GM21619 (cell line): ENCODE measurements around the gene SACM1L.
"Not testable (repeated sequence)": the region's sequence is repeated elsewhere in the genome, so short reads cannot be mapped to it uniquely, and the experiment has no call there.

Source experiments
- ATAC-seq: cut with Tn5 transposase; IDR thresholded peaks from one replicate; pipeline ENCODE4 v1.9.1; 2021; ENCODE audit not compliant: unreplicated experiment

SACM1L gene

DNA sequence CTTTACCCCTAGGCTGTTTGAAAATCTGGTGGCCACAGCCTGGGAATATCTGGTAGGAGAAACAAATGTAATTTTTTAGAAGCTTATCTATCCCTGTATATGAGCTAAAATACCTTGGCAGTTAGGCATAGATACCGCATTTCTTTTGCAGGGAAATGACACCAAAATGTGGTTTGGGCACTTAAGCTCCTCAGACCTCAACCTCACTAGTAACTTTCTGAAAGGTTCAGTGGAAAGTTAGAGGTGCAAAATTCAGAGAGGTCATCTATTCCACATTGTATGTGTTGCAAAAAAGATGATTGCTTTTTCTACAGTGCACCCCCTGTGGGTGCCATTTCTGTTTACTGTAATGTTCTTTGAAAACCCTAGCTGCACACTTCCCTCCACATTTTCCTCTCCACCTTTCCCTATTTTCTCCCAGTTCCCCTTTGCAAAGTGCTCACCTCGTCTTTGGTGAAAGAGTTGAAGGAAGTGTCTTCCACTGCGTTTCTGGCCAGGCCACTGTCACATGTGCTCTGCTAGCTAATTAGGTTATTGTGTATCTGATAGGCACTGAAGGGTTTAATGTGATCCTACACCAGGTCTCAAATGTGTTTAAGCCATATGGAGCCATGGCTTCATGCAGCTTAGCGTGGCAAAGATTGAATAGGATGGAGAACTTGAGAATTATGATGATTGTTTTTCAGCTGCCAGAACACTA lies 1.3 kb downstream of the SACM1L start:
- ATAC-seq: no peak

DNA sequence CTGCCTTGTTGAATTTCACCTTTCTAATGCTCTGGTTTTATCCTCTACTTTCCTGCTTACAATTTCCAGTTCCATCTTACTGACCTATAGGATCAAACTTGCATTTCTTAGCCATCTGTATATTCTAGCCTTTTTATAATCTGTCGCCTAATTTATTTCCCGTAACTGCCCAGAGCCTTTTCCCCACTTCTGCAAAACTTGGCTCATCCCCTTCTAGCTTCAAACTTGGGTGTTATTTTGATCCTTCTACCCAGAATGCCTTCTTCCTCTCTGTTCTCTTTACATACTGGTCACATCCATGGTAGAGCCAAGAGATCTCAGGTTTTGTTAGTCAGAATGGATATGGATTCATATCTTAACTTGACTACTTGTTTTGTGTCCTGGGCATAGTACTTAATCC lies 2.6 kb downstream of the SACM1L start:
- ATAC-seq: no peak

DNA sequence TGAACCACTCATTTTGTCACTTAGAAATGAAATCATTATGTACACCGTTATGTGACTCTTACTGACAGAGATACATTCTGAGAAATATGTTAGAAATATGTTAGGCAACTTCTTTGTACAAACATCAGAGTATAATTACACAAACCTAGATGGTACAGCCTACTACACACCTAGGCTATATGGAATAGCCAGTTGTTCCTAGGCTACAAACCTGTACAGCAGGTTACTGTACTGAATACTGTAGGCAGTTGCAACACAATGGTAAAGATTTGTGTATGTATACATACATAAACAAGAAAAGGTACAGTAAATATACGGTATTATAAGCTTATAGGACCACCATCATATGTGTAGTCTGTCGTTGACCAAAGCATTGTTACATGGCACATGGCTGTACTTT lies 3.7 kb downstream of the SACM1L start:
- no peak for ATAC-seq

DNA sequence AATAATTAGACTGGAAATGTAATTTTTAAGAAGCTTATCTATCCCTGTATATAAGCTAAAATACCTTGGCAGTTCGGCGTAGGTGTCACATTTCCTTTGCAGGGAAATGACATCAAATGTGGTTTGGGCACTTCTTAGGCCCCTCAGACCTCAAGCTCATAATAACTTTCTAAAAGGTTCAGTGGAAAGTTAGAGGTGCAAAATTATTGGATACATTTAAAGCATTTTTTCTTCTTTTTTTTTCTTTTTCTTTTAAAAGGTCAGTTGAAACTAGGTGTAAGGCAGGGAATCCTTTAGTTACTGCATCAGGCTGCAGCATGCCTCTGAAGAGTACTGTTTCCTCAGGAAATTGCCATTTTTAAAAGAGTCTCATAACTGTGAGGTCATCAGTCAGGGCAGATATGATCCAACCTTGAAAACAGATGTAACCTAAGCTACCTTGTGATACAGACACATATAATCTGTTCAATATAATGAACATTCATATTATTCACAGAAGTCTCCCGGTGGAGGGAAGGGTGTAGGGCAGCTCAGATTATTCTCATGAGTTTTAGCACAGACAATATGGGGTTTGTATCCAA lies 4.8 kb downstream of the SACM1L start:
- no peak for ATAC-seq

DNA sequence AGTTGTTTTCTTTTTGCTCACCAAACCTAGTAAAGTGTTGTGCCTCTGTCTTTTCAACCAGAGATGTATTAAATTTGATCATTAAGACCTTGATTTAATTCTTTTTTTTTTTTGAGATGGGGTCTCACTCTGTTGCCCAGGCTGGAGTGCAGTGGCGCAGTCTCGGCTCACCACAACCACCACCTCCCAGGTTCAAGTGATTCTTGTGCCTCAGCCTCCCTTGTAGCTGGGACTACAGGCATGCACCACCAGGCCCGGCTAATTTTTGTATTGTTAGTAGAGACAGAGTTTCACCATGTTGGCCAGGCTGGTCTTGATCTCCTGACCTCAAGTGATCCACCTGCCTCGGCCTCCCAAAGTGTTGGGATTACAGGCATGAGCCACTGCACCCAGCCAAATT lies 6.0 kb downstream of the SACM1L start:
- ATAC-seq: not testable (repeated sequence)

DNA sequence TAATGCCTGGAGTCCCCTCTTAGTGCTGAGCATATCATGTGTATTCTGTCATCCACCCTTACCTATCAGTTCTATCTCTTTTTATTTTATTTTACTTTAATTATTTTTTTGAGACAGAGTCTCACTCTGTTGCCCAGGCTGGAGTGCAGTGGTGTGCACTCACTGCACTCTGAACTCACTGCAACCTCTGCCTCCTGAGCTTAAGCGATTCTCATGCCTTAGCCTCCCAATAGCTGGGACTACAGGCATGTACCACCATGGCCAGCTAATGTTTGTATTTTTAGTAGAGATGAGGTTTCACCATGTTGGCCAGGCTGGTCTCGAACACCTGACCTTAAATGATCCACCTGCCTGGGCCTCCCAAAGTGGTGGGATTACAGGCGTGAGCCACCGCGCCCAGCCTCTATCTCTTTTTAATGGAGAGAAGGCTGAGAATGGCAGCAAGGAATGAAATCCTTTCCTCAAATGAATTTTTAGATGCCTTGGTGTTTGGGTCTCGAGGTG lies 11.4 kb downstream of the SACM1L start:
- ATAC-seq: no peak

DNA sequence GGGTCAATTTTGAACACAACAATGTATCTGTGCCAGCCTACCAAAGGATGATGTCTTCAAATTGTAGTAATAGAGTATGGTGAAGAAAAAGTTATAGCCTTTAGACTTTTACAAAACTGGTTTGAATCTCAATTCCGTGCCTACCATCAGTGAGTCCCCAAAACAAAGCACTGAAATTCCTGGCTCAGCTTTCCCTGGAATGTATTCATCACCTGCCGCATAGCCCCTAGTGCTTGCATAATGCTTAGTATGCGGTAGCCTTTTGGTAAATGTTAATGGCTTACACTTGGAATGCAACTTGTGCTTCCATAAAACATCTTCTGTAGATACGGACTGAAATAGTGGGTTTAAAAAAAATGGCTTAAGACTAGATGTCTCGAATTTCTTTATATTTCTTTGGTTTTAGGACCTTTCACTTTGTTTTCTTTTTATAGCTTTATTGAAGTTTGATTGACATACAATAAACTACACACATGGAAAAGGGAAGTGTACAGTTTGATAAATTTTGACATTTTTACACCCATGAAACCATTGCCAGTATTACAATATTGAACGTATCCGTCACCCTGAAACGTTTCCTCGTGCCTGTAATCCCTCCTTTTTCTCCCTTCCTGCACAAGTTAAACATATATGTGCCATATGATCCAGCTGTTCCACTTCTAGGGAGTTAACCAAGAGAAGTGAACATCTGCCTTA lies 12.1 kb downstream of the SACM1L start:
- ATAC-seq: no peak

DNA sequence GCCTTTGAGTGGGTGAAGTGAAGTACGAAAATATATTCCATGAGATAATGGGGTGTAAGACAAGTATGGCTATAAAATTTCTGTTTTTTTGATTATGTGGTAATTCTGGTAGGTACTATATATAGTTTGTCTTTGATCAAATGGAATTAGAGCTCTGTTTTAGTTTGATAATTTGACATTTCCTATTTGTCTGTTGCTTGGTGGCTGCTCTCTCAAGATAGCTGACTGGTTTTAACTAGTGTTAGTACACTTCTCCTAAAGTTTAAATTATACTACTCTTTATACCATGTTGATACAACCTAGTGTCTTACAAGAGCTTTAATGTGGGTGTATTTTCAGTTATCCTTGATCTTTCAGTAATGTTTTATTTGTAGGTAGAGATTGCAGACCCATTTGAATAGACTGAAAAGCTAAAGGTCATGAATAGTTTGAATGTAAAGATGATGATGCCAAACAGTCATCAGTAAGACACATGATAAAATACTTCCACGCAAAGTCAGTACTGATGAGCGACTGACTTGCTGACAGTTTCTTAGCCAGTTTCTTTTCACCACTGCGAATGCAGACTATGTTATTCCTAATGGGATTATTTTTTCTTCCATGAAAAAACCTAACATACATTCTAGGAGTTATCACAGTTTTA lies 15.2 kb downstream of the SACM1L start:
- no peak for ATAC-seq

DNA sequence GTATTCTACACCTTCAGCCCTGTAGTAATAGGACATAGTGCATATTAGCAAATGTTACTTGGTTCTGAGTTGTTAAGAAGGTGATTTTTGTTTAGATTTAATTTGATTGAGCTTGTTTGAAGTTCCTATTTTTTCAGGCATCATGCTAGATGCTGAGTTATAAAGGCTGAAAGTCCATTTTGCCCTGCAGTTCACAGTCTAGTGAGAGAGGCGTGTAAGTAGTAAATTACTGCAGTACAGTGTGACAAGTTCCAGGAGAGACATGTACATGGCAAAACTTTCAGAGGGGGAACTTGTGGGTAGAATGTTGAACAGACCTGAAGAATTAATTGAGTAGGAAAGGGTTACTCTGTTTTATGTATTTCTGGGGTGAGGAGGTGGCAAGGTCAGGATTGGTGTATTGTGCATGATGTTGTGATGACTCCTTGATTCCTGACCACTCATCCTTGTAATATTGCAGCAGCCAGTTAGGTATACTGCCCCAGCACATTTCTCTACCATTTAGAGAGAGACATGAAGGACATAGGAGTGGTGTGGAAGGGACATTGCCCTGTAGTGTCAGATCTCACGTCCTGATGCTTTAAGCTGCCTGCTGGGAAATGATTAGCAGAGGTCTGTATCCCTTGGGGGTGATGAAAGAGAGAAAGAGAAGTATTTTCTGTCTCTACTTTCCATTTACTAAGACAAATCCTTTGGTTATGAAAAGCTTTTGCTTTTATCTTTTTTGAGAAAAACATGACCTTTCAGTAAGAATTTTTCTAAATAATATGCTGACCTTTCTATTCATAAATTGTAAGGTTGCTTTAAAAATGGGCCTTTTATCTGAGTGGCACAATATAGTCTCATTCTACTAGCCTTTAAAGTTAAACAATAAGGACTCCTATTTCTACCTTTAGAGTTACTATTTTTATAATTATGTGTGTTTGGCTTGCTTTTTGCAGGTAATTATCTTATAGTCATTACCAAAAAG lies 16.9 kb downstream of the SACM1L start:
- ATAC-seq: no peak

DNA sequence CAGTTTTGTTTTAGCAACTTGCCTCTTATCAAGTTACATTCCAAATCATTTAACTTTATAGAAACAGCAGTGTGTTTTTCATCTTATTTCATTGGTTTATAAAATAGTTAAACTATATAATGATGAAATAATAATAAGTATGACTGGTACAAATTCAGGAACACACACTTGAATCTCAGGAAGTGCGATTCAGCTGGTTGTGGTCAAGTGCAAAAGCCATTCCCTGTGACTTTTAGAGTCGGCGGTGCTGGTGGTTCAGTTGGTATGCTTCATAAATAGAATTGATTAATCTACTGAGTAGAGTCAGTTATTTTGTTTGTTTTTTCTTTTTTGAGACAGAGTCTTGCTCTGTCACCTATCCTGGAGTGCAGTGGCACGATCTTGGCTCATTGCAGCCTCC lies 22.7 kb downstream of the SACM1L start:
- ATAC-seq: no peak

DNA sequence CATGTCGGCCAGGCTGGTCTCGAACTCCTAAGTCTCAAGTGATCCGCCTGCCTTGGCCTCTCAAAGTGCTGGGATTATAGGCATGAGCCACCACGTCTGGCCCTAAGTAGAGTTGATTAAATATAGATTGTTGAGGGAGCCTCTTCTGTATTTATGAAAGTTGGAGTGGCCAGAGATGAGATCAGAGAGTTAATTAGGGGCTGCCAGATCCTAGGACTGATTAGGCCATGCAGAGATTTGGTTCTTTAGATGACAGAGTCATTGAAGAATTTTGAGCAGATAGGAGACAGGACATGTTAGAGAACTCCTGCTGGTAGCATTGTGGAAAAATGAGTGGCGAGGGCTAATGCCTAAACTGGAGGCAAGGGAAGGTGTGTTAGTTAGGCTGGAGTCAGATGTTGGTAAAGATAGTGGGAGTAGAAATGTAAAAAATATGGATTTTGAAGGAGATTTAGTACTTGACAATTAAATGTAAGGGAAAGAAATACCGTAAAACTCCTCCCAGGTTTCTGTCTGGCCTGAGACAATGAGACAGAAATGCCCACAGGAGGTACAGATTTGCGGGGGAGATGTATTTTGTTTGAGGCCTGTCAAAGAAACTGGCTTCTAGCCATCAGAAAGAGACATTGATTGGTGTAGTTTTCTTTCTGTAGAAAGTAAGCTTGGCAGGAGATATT lies 23.4 kb downstream of the SACM1L start:
- ATAC-seq: no peak

DNA sequence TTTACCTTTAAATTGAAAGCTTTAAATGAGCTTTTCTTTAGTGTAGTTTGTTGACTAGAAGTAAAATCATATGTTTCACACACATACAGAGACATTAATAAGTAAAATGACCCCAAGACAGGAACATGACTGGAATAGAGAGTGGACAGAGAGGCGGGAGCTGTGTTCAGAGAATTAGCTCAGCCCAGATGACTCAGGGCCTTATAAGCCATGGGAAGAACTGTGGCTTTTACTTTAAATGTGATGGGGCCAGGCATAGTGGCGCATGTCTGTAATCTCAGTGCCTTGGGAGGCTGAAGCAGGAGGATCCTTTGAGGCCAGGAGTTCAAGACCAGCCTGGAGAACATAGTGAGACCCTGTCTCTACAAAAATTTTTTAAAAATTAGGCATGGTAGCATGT lies 26.7 kb downstream of the SACM1L start:
- ATAC-seq: no peak

DNA sequence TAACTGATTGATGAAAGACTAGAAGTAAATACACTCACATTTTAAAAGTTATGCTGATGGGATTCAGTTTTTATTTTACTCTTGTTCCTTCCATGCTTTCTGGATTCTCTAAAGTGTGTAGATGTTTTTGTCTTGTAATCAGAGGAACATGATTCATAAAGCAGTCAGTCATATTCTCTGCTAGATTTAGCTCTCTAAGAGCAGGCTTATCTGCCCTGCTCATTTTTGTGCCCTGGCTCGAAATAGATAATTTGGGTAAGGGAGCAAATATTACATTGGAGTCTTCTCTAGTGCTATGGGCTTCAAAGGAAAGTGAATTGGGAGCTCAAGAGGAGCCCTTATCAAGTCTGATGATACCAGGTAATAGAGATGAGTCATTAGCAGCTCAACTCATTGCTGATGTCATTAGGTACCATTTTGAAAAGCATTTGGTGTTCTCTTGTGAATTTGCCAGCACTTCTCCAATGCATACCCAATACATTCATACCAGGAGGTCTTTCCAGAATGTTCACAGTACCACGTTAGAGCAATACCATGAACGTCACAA lies 27.7 kb downstream of the SACM1L start:
- no peak for ATAC-seq

DNA sequence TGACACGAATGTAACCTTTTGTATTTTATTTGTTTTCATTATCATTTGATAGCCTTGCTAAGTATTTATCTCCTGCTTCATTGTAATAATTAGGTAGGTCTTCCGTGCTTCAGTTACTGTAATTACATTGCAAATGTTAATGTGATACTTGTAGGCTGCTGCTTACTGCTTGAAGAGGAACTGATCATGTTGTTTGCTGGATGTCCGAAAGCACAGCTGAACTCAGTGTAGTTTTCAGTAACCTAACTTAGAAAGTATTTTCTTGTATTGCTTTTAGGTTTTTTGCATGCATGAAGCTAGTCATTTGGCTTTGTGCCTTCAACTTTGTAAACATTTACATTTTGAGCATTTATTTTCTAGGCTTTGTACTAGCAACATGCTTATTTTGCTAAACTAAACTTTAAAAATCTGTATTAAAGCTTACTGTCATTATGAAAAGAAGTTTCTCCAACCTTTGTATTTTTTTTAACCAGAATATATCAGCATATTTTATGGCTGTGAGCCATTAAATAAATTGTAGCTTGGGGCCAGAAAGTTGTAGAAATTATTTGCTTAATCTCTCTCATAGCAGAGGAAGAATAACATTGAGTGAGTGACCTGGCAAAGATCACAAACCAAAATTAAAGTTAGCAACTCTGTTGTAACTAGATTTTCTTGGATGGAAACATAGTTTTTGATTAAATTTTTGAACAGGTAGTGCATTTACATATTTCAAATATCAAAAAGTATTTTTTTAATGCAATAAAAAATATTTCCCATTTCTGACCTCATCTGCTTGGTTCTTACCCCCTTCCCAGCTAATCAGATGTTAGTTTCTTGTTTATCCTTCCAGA lies 30.7 kb downstream of the SACM1L start:
- no peak for ATAC-seq

DNA sequence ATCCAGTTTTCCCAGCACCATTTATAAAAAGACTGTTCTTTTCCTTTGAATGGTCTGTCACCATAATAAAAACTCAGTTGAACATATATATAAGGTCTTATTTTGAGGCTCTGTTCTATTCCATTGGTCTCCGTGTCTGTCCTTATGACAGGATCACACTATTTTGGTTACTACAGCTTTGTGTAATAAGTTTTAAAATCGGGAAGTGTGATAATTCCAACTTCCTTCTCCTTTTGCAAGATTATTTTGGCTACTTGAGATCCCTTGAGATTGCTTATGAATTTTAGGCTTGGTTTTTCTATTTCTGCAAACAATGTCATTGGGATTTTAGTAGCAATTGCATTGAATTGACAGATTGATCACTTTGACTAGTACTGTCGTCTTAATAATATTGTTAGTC lies 35.7 kb downstream of the SACM1L start:
- ATAC-seq: no peak

DNA sequence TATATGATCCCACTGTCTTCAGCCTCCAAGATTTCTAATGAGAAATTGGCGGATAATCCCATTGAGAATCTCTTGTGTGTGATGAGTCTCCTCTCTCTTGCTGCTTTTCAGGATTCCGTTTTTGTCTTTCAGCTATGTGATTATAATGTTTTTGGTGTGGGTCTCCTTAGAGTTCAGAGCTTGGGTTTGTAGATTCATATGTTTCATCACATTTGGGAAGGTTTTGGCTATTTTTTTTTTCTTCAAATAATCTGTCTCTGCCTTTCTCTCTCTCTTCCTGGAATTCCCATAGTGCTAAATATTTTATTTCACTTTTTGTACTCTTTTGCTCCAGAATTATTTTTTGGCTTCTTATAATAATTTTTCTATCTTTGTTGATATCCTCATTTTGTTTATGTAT lies 40.4 kb downstream of the SACM1L start:
- ATAC-seq: no peak

DNA sequence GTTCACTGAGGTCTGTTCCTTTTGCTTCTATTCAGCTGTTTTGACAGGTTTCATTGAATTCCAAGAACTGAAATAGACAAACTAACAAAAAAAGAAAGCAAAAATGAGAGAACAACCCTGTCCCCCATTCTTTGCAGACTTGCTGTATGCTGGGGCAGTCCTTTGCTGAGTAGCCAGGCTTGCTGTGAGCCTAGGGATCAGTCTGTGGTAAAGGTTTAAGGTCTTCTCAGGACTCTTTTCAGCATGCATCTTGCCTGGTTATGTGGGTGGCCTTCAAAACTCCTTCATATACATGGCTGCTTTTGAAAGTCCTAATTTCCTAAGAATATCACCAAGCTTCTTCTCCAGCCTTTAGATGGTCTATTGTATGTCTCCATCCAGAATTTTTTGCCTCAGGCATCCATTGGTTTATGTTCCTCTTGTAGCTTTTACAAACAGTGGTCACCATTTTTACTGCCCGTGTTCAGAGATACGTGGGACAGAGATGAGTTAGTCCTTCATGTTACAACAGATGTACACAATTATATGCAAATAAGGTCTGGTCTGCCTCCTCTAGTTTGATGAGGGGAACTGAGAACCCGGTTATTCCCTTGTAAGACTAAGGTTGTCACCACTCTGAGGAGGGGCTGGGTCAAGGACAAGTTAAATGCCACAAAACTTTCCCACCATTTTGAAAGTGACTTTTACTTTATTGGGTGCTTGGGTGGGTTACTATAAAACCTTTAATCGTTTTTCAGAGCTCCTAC lies 41.4 kb downstream of the SACM1L start:
- ATAC-seq: no peak

DNA sequence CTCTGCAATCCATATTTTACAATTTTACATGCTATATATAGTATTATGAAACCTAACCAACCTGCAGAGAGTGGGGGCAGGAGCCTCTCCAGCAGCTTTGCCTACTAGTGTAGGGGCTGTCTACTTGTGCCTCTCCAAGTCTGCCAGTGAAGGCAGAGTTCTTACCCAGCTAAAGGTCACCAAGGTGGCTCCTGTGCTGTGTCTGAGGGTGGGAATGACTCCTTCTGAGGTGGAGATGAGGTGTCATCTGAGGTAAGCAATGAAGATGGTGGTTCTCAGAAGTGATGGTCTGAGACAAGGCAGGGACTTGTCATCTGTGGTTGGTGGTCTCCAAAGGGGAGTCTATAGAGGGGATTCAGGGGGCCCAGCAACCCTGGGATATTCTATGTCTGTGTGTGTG lies 47.5 kb downstream of the SACM1L start:
- ATAC-seq: no peak
